Thyroid gland (tissue), 4 donors: ENCODE data around the gene C1orf159. TPM values are rescaled to one million over a fixed set of nuclear protein-coding genes. Genes with fewer than 3 reads are reported as not detected.

Experiments
- DNase-seq, 2 donors: peaks; one replicate each; pipeline ENCODE4 v3.0.0-alpha.2; 2019
- H3K27ac ChIP-seq, 3 donors: fragments of 200-600 bp; sonication (generic); 1 replicate in 2 of 3; 2 replicates in 1 of 3; pipeline ENCODE4 v1.5.1; 2016 to 2019; ENCODE audit warnings: mild to moderate bottlenecking in 1 of 3, moderate library complexity in 1 of 3
- H3K27me3 ChIP-seq: fragments of 200-600 bp; sonication (generic); one replicate; pipeline ENCODE4 v1.5.1; 2019
- H3K36me3 ChIP-seq, 2 donors: fragments of 200-600 bp; sonication (generic); one replicate each; pipeline ENCODE4 v1.5.1; 2016 to 2019
- H3K4me1 ChIP-seq, 2 donors: fragments of 200-600 bp; sonication (generic); one replicate each; pipeline ENCODE4 v1.5.1; 2017 to 2019
- H3K4me3 ChIP-seq, 3 donors: fragments of 200-600 bp; sonication (generic); replicated peaks in 1 of 3; 1 replicate in 2 of 3; 2 replicates in 1 of 3; pipeline ENCODE4 v1.5.1; 2016; ENCODE audit warnings: mild to moderate bottlenecking in 1 of 3
- H3K9me3 ChIP-seq: fragments of 200-600 bp; sonication (generic); one replicate; pipeline ENCODE4 v1.5.1; 2017
- CTCF ChIP-seq, 6 experiments: fragments of 200-600 bp in 3 of 6; fragments of 450-650 bp in 3 of 6; sonication (generic) in 3 of 6; IDR thresholded peaks; one replicate each; pipeline ENCODE4 v1.5.1; 2016 to 2019; ENCODE audit warnings: antibody characterized with exemption in 6 of 6, mild to moderate bottlenecking in 2 of 6, inconsistent platforms in 1 of 6, moderate library complexity in 1 of 6
- POLR2A ChIP-seq, 2 donors: fragments of 450-650 bp; IDR thresholded peaks; one replicate each; pipeline ENCODE4 v1.6.1; 2017; ENCODE audit warnings: antibody characterized with exemption in 2 of 2, mild to moderate bottlenecking in 2 of 2, moderate library complexity in 1 of 2
- WGBS, 2 donors: methylation state at CpG; one replicate each; pipeline ENCODE4 v1.1.5; 2017; 5-methylcytosine and 5-hydroxymethylcytosine counted together
- intact Hi-C: fragments of 100-400 bp; cut with DNase I; formaldehyde crosslinking; loops from one replicate; pipeline ENCODE4 v1.15.1; 2023
- total RNA-seq, 4 donors: library from RNA; depleted of rRNA; stranded (reverse); fragments of >200 nt; gene quantifications; one replicate each; pipeline ENCODE4 v1.2.3, GENCODE V29; 2016

Gene C1orf159
- total RNA-seq, 4 donors from 2014 or later = 10.3 to 27.6 (median 19.6) TPM

GRCh38 chr1:1046767-1047166, 69.1 kb downstream of the C1orf159 start:
- H3K9me3 ChIP-seq = no peaks in the 10 kb centered on the region
- no peak for DNase-seq
- H3K27me3 ChIP-seq = no peaks in the 10 kb centered on the region
- no peaks in the 10 kb centered on the region for H3K4me1 ChIP-seq
- no peak overlapping the region for H3K4me3 ChIP-seq
- no peak for TF ChIP-seq POLR2A (IDR thresholded peaks at IDR 0.05)
- no peak for TF ChIP-seq CTCF (IDR thresholded peaks at IDR 0.05)
- 95 to 96% methylated on average over 18 to 22 of the region's 26 CpGs for WGBS, 2 donors
- intact Hi-C loops = no loop called here
- no peak overlapping the region for H3K27ac ChIP-seq
- peaks cover 39 to 42% of the 10 kb centered on the region in 2 donors for H3K36me3 ChIP-seq

- Histone ChIP-seq H3K9me3 (no peaks in the 10 kb centered on the region), H3K36me3 (peaks cover 34 to 37% of the 10 kb centered on the region in 2 donors), H3K27me3 (no peaks in the 10 kb centered on the region), H3K27ac (no peak overlapping the region), H3K4me3 (no peak overlapping the region), H3K4me1 (no peaks in the 10 kb centered on the region)
- no peak for TF ChIP-seq POLR2A (IDR thresholded peaks at IDR 0.05)
- TF ChIP-seq CTCF (IDR thresholded peaks at IDR 0.05) = no peak
- DNase-seq = no peak
- WGBS, 2 donors = 96 to 98% methylated on average over 16 to 20 of the region's 20 CpGs
- intact Hi-C loops = no loop called here
These were observed 69.6 kb downstream of the C1orf159 start for GRCh38 chr1:1046243-1046642.

- Histone ChIP-seq H3K36me3 (peaks cover 26% of the 10 kb centered on the region in 2 donors), H3K4me3 (no peak overlapping the region), H3K4me1 (peaks cover 5 to 6% of the 10 kb centered on the region in 2 donors), H3K9me3 (no peaks in the 10 kb centered on the region), H3K27me3 (no peaks in the 10 kb centered on the region), H3K27ac (no peak overlapping the region)
- TF ChIP-seq POLR2A (IDR thresholded peaks at IDR 0.05) = no peak
- DNase-seq = no peak
- intact Hi-C loops = no loop called here
- WGBS, 2 donors = 93 to 97% methylated on average over 8 to 16 of the region's 23 CpGs
These were observed 70.8 kb downstream of the C1orf159 start for GRCh38 chr1:1045129-1045528.

GRCh38 chr1:1044455-1045078, 71.3 kb downstream of the C1orf159 start:
- Histone ChIP-seq H3K4me1 (peaks cover 8 to 11% of the 10 kb centered on the region in 2 donors), H3K27me3 (no peaks in the 10 kb centered on the region), H3K4me3 (no peak overlapping the region), H3K36me3 (peaks cover 23 to 26% of the 10 kb centered on the region in 2 donors), H3K27ac (no peak overlapping the region), H3K9me3 (no peaks in the 10 kb centered on the region)
- no peak for TF ChIP-seq CTCF (IDR thresholded peaks at IDR 0.05)
- TF ChIP-seq POLR2A (IDR thresholded peaks at IDR 0.05) = no peak
- intact Hi-C loops = no loop called here
- 92 to 95% methylated on average over 33 to 34 of the region's 34 CpGs for WGBS, 2 donors
- DNase-seq = no peak

- Histone ChIP-seq H3K9me3 (no peaks in the 10 kb centered on the region), H3K4me1 (peaks cover 8 to 14% of the 10 kb centered on the region in 2 donors), H3K36me3 (peaks cover 23 to 26% of the 10 kb centered on the region in 2 donors), H3K27me3 (no peaks in the 10 kb centered on the region), H3K27ac (no peak overlapping the region), H3K4me3 (no peak overlapping the region)
- no peak for TF ChIP-seq CTCF (IDR thresholded peaks at IDR 0.05)
- no peak for TF ChIP-seq POLR2A (IDR thresholded peaks at IDR 0.05)
- intact Hi-C loops = no loop called here
- no peak for DNase-seq
- 97 to 99% methylated on average over 18 to 24 of the region's 33 CpGs for WGBS, 2 donors
These were observed 72.0 kb downstream of the C1orf159 start for GRCh38 chr1:1043921-1044320.
